ENCODE measurements around the gene CACNA2D1.

- TF ChIP-seq POLR2A (IDR thresholded peaks at IDR 0.05) (no peak), EP300 (IDR thresholded peaks at IDR 0.05) (no peak), CTCF (IDR thresholded peaks at IDR 0.05) (no peak)
These were observed 408.1 kb downstream of the CACNA2D1 start for GRCh38 chr7:82035456-82035855.
